ENCODE measurements around the gene ADAMTS13.

GRCh38 chr9:133457748-133458147 is 35.6 kb downstream of the ADAMTS13 start:
- TF ChIP-seq CTCF (IDR thresholded peaks at IDR 0.05), result no peak
- no peak for TF ChIP-seq POLR2A (IDR thresholded peaks at IDR 0.05)

Measured in heart left ventricle (tissue), 13 donors.